ENCODE results near the gene PRSS22.

The PRSS22 gene

GRCh38 chr16:2857451-2858244 lies at the start of gene PRSS22:
TSS of gene PRSS22 (minus strand) at chr16:2858170. CDS start at chr16:2858104, 66 bp downstream.
- no peak for DNase-seq

- DNase-seq: peak in 1 of 2 donors; percentile 36
Observed at GRCh38 chr16:2907084-2907753, 49.2 kb upstream of the PRSS22 start.

GRCh38 chr16:2905988-2906387 lies 48.0 kb upstream of the PRSS22 start:
- no peak for DNase-seq

- peak; percentile 97 to 99 for DNase-seq
Observed at GRCh38 chr16:2905241-2905987, 47.4 kb upstream of the PRSS22 start.

- DNase-seq: no peak
Observed at GRCh38 chr16:2904922-2905240, 46.9 kb upstream of the PRSS22 start.

GRCh38 chr16:2904100-2904921 lies 46.3 kb upstream of the PRSS22 start:
- peak; percentile 73 to 80 for DNase-seq

- no peak for DNase-seq
Observed at GRCh38 chr16:2902337-2903130, 44.6 kb upstream of the PRSS22 start.

GRCh38 chr16:2900526-2901075 lies 42.6 kb upstream of the PRSS22 start:
- no peak for DNase-seq

GRCh38 chr16:2899564-2900072 lies 41.6 kb upstream of the PRSS22 start:
- no peak for DNase-seq

GRCh38 chr16:2898831-2899563 lies 41.0 kb upstream of the PRSS22 start:
- DNase-seq: no peak

- DNase-seq: no peak
Observed at GRCh38 chr16:2897110-2897509, 39.1 kb upstream of the PRSS22 start.

GRCh38 chr16:2896480-2897010 lies 38.6 kb upstream of the PRSS22 start:
- DNase-seq: no peak

- no peak for DNase-seq
Observed at GRCh38 chr16:2895813-2896212, 37.8 kb upstream of the PRSS22 start.

- no peak for DNase-seq
Observed at GRCh38 chr16:2894231-2894630, 36.3 kb upstream of the PRSS22 start.

GRCh38 chr16:2884041-2884451 lies 26.1 kb upstream of the PRSS22 start:
- DNase-seq: no peak

- DNase-seq: no peak
Observed at GRCh38 chr16:2883458-2883908, 25.5 kb upstream of the PRSS22 start.

- DNase-seq: peak; percentile 100
Observed at GRCh38 chr16:2882650-2883457, 24.9 kb upstream of the PRSS22 start, which contains the start of gene FLYWCH2. TSS of gene FLYWCH2 (plus strand) at chr16:2883215. CDS start at chr16:2896450, 13,235 bp downstream.

- no peak for DNase-seq
Observed at GRCh38 chr16:2881783-2882649, 24.0 kb upstream of the PRSS22 start.
